Prostate gland (tissue), 2 donors: ENCODE data around the gene FOSL2.

ENCODE experiments used
- POLR2A ChIP-seq: fragments of 450-650 bp; IDR thresholded peaks from one replicate; pipeline ENCODE4 v1.6.1; 2016; ENCODE audit warnings: antibody characterized with exemption, mild to moderate bottlenecking
- TF ChIP-seq, protein P1 (sequence below), 4 experiments: fragments of 200-600 bp in 2 of 4; fragments of 450-650 bp in 2 of 4; sonication (generic) in 2 of 4; IDR thresholded peaks; 1 replicate in 3 of 4; 2 replicates in 1 of 4; pipeline ENCODE4 v1.5.1; 2016 to 2019; ENCODE audit warnings: antibody characterized with exemption in 4 of 4, mild to moderate bottlenecking in 2 of 4, moderate library complexity in 2 of 4

DNA sequence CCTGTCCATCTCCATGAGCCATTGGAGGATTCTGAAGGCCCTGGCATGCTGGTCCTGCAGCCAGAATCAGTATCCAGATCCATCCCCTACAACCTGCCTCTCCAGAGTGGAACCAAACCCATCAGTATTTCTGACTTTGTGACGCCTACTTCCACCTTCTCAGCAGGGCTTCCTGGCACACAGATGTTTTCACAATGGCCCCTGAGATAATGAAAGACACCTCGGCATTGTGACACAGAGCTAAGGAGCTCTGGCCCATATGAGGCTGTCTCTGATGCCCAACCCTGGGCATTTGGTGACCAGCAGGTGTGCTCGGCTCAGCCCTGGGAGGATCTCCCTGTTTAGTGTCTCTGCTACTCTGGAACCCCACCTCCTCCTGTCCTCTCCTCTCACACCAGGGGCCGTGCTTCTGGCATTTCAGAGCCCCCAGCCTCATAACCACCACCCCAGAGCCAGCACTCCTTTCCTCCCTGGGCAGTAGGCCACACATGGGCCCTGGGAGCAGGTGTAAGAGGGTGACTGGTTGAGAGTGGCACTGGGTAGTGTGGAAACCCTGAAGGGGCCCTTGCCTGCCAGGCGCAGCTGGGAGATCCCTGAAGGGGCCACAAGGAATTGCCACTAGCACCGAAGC lies 38.2 kb downstream of the FOSL2 start:
- TF ChIP-seq, protein P1, sequence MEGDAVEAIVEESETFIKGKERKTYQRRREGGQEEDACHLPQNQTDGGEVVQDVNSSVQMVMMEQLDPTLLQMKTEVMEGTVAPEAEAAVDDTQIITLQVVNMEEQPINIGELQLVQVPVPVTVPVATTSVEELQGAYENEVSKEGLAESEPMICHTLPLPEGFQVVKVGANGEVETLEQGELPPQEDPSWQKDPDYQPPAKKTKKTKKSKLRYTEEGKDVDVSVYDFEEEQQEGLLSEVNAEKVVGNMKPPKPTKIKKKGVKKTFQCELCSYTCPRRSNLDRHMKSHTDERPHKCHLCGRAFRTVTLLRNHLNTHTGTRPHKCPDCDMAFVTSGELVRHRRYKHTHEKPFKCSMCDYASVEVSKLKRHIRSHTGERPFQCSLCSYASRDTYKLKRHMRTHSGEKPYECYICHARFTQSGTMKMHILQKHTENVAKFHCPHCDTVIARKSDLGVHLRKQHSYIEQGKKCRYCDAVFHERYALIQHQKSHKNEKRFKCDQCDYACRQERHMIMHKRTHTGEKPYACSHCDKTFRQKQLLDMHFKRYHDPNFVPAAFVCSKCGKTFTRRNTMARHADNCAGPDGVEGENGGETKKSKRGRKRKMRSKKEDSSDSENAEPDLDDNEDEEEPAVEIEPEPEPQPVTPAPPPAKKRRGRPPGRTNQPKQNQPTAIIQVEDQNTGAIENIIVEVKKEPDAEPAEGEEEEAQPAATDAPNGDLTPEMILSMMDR (IDR thresholded peaks at IDR 0.05): no peak
- TF ChIP-seq POLR2A: no peak
